ENCODE results near the gene CTDSPL.

Gene CTDSPL

DNA sequence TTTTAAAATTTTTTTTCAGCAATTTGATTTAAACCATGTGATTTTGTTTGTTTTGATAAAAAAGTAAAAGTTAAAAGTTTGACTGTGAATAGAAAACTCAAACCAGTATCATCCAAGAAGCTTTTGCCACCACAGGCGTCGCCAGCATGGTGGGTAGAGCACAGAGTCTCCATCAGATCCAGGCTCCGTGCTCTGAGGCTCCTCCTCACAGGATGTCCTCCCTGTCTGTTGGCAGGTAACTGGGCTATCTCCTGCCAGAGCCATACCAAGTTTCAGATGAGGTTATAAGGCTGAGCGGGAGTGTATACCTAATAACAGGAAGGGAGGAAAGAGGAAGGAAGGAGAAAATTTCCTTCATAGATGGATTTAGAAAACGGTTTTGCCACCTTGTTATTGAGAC lies 28.8 kb downstream of the CTDSPL start:
- DNase-seq (ENCODE audit: low read depth in 2 of 2), result no peak

- DNase-seq (ENCODE audit: low read depth in 2 of 2), result no peak
Measured at GRCh38 chr3:37891227-37891626, 29.5 kb downstream of the CTDSPL start.

DNA sequence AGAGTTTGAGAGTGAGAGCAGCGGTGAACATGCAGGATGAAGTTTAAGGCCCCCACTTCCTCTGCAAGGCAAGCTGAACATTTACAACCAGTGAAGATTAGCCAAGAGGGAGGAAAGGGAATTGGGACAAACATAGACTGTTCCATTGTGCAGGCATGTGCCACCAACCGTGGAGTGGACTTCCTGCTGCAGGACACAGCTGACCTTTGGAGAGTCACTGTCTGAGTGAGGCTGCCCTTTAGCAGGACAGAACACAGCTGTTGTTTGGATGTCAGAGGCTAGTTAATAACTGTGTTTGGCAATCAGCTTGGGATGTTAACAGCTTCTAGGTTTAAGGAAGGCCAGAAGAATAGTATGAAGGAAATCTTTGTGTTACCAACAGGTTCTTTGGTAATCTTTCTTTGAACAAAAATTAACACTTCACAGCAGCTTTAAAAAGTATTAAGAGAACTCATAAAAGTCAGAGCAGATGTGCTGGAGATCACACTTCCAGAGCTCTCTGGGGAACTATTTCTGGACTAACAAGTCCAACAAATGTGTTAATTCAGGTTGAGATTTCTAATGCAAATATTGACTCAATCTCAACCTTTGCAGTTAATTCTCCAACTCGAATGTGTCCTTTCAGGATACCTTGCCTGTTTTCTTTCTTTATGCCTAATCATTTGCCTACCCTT lies 31.4 kb downstream of the CTDSPL start:
- no peak for DNase-seq (ENCODE audit: low read depth in 2 of 2)

DNA sequence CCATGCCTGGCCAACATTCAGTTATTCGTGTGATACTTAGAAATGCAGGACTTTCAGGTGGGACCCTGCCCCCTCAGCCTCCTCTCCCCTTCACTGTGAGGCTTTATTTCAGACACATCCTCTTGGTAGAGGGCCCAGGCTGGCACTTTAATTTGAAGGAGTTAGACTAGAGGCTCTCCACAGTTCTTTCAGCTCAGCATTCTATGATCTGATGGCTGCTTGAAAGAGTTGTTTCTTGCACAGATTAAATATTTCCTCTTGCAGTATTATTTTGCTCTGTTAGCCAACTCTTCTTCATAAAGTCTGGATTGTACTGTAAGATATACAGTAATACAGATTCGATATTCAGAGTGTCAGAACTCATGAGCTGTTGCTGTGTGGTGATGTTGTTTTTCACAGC lies 35.1 kb downstream of the CTDSPL start:
- no peak for DNase-seq (ENCODE audit: low read depth in 2 of 2)

- no peak for DNase-seq (ENCODE audit: low read depth in 2 of 2)
Measured at GRCh38 chr3:37897763-37898162, 36.1 kb downstream of the CTDSPL start.

GRCh38 chr3:37898424-37898823 lies 36.7 kb downstream of the CTDSPL start:
- DNase-seq (ENCODE audit: low read depth in 2 of 2), result no peak

GRCh38 chr3:37899101-37899707 lies 37.5 kb downstream of the CTDSPL start:
- DNase-seq (ENCODE audit: low read depth in 2 of 2), result no peak

DNA sequence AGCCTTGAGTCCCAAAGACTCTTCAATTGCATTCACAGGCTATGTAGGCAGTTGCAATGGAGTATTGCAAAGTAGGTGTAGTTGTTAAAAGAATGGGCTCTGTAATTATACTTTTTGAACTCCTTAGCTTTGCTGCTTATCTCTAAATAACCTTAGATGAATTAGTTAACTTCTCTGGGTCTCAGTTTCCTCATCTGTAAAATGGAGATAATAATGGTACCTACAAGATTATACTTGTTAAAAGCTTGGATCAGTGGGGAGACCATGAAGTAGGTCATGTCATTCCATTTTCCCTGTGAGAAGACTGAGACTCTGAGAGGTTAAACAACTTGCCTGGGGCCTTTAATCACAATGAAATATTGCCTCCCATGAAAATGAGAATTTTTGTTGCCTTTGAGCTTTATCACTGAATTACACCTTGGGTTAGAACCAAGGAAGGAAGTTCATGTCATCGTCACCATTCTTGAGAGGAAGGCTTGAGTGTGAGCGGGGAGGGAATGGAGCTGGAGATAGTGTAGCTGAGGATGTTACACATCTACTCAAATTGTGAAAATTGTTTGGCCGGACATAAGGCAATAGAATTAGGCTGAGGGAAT lies 38.1 kb downstream of the CTDSPL start:
- DNase-seq (ENCODE audit: low read depth in 2 of 2), result no peak

- no peak for DNase-seq (ENCODE audit: low read depth in 2 of 2)
Measured at GRCh38 chr3:37901721-37902120, 40.0 kb downstream of the CTDSPL start.

- DNase-seq (ENCODE audit: low read depth in 2 of 2), result no peak
Measured at GRCh38 chr3:37902674-37903073, 41.0 kb downstream of the CTDSPL start.

GRCh38 chr3:37903320-37903719 lies 41.6 kb downstream of the CTDSPL start:
- no peak for DNase-seq (ENCODE audit: low read depth in 2 of 2)

- no peak for DNase-seq (ENCODE audit: low read depth in 2 of 2)
Measured at GRCh38 chr3:37903734-37904133, 42.1 kb downstream of the CTDSPL start.

DNA sequence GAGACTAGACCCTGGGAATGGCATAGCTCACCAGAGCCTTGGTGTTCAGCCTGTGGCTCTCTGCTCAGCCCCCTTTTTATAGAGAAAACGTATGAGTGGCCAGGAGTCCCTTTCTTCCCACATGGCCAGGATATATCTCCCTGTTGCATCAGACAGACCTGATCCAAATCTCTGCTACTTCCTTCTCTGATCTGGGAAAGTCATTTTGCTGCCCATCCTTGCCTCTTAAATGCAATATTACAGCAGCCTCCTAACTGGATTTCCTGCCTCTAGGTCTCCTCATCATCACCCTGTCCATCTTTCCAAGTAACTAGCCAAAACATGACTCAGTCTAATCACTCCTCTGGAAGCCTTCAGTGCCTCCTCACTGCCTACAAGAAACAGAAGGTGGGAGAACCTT lies 42.9 kb downstream of the CTDSPL start:
- no peak for DNase-seq (ENCODE audit: low read depth in 2 of 2)

DNA sequence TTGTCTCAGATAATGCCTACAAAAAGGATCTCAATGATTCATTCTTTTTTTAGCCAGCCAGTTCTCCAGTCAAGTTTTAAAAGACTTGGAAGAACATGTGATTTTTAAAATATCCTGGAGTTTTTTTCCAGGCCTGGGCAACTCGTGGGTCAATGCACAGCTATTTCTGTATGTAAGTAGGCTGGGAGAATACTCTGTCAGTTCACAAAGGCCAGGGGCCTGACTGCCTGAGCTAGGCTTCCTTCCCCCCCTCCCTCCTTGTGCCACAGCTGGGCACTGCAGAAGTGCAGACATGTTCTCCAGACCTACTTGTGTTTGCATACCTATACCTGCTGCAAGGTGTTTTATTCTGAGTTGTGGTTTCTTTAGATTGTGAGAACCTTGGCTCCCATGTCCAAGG lies 43.7 kb downstream of the CTDSPL start:
- no peak for DNase-seq (ENCODE audit: low read depth in 2 of 2)

DNA sequence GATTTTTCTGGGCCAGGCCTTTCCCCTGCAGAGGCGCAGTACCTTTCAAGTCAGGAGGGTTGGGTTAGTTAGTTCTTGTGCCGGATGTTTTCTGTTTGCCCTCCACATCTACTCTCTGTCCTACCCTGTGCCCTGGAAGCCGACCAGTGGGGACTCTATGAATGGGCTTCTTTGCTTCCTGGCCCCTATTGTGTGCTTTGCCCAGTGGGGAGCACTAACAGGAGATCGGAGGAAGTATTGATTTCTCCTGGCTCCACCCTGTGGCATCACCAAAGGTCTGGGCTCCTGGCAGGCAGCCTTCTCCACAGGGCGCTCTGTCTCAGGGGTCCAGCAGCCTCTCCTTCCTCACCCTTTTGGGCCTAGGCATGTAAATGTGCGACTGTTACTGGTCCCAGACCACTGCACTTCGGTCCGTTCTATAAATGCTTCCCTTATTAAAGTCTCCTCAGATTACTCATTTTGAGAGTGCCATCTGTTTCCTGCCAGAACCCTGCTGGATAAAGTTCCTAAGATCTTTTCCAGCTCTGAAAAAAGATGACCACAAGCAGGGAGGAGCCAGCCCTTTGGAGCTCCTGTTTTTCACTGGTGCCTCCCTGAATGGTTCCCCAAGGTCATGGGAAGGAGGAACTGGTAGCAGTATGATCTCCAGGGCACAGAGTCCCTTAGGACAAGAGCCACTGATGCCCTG lies 44.5 kb downstream of the CTDSPL start:
- no peak for DNase-seq (ENCODE audit: low read depth in 2 of 2)

GRCh38 chr3:37906734-37907282 lies 45.1 kb downstream of the CTDSPL start:
- DNase-seq (ENCODE audit: low read depth in 2 of 2), result no peak

DNA sequence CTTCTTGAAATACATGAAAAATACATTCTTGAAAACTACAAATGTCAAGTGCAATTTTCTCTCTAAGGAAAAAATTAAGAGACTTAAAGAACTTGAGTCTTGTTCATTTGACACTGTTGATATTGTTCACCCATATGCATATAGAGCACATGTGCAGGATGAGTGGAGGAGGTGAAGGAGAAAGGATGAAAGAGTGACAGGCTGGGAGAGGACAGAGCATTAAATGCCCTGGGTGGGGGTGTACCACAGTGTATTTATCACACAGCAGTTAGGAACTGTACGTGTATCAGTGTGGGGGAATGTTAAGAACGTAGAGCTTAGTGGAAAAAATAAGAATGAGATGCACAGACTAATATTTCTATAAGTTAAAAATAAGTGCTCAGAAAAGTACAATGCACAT lies 45.7 kb downstream of the CTDSPL start:
- DNase-seq (ENCODE audit: low read depth in 2 of 2), result no peak

DNA sequence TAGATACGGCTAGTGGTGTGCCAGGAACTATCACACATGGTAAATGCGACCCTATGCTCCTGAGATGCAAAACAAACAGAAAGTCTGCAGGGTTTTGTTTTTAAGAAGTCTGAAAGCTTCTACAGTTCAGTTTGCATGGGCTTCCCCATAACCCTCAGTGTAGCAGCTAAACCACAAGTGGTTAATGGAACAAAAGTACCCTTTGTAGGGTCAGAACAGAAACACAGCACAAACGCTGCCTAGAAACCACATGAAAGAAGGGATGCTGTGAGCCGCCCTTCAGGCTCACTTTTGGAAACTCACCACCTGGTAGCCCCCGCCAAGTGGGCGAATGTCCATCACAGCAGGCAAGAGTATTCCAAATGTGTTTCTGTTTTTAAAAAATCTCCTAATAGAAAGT lies 46.2 kb downstream of the CTDSPL start:
- DNase-seq (ENCODE audit: low read depth in 2 of 2), result no peak

DNA sequence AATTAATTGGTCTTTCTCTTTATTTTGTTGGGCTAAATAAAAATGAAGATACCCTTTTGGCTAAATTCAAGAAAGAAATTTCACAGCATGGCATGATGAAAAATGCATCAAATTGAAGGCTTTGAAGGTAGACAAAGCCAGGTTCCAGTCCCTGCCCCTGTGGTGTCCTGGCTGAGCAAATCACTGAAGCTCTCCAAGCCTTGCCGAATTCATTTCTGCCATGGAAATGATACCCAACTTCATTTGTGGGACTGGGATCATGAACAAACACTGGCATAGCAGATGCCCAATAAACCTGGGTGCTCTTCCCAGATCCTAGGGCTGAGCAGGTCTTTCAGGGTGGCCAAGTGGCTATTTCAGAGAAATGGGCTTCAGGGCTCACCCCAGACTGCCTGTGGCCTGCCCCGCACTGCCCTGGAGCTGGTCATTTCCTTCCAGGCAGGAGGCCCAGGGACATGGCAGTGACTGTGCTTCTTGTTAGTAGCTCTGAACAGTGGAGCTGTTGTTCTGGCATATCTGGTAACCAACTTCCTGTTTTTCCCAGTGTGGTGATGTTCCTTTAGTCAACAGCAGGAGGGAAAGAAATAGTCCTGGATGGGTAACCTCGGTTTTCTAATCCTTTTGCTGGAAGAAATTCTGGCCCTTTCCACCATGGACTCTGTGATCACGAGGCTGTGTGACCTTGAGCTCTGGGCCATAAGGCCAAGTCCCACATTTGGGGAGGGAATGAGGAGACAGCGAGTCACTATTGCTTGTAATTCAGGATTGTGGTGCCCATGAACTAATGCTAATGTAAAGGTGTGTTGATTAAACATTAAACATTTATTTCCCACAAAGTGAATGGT lies 47.6 kb downstream of the CTDSPL start:
- no peak for DNase-seq (ENCODE audit: low read depth in 2 of 2)

DNA sequence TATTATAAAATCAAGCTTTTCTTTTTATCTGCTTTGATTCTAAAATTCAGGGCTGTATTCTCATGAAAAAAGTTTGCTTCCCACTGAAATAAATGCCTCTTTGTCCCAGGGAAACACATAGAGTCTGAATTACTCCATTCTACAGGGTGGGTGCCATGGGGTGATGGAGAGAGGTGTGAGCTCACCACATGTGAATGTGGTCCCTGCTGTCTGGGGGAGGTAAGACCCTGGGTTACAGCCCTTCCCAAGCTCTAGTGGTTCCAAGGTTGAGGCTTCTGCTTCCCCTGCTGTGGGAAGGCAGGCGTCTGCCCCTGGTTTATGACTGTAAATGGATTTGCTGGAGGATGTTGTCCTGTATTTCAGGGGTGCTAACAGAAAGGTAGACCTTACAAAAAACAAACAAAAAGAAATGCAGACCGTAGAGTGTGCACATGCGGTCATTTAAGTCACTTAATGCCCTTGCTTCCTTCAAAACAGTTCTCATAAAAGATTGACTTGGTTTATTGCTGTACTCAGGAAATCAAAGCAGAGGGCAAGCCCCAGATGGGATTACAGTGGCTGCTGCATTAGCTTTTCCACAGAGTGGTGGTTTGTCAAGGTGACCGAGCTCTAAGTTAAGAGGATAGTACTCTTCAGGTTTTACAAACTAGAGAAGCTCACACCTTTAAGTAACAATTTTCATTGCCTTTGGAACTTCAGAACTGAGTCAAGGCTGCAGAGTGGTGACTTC lies 49.2 kb downstream of the CTDSPL start:
- DNase-seq (ENCODE audit: low read depth in 2 of 2), result no peak

All from stimulated activated CD8-positive, alpha-beta memory T cell treated with anti-CD3 and anti-CD28 coated beads, Interleukin-15, amount 100 ng/mL, for 4 hours (primary cell).